ENCODE measurements around the gene IER5.

Gene IER5

DNA sequence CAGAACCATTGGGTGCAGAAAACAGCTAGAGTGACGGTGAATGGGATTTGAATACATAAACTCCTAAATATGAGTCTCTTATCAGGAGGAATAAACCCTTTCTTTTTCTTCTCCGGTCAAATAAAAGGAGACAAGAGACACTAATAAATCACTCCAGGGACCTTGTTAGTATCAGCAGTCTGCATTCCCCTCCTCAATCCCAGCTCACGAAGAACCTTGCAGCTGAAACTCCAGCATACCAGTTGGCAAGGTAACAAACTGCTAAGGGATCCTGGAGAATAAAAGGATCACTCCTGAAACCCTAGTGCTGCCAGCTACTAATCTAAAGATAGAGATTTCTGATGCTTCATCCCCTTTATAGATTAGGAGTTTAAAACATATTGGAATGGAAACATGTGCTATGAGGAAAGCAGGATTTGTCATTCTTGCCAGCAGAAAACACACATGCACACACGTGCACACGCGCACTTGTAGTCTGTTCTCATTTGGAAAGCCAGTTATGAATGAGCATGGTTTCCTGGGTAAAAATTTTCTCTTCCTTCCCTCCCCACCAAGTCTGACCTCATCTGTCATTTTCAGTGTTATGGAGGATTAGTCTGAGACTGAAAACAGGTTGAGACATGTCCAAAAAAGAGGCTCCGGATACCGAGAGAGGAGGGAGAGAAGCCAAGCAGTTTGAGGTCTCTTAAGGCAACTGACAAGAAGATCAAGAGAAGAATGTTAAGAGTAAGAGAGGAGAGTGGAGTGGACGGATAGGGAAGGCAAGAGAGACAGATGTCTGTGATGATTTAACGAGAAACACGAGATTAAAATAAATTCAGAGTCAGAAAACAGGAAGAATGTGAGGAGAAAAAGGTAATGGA lies 10.9 kb downstream of the IER5 start:
- DNase-seq: peak; percentile 90

DNA sequence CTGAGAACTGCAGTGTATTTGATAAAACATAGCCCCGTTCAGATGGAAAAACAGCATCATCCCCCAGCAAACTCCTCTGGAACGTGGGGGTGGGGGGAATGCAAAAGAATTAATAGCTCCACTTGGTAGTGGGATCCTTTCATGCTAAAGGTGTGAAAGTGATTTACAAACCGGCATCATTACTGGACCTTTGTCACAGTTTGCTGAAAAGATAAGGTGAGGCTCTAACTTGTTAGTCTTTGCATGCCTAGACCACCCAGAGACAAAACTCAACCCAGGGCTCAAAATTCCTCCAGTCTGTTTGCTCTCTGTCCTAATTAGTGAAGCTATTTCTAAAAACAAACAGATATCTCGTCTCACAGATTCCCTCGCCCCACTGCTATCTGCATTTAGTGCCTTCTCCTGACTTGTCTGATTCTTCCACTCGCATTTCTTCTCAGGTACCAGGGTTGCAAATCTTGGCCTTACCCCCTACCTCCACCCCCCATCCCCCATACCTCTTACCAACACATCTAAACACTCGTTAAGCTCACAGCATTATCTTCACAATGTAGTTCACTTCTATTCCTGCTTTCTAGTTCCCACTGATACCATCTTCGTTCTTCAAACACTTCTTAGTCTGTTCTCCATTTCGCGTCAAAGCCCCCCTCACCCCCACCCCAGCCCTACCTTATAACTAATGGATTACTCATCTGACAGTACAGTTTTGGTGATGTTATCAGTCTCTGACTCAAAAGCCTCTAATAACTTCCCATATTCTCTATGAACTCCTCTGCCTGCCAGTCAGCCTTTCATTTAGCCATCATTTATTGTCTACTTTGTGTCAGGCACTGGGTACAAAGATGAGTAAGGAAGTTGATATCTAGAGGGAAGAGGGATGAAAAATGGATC lies 11.8 kb downstream of the IER5 start:
- DNase-seq: peak; percentile 40

DNA sequence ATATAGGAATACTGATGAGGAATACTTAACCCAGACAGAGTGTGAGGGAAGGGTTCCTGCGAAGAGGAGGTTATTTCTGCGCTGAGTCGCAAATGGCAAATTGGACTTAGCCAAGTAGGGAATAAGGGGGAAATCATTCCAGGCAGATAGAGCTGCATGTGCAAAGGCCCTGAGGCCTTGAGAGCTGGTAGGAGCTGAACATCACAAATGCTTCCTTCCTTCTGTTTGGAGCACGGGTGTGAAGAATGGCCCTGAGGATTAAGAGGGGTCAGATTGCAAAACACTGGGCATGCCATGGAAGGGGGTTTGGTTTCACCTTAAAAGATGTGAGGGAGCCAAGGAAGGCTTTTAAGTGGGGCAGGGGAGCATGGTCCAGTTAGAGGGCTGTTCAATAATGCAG lies 12.4 kb downstream of the IER5 start:
- DNase-seq: no peak

DNA sequence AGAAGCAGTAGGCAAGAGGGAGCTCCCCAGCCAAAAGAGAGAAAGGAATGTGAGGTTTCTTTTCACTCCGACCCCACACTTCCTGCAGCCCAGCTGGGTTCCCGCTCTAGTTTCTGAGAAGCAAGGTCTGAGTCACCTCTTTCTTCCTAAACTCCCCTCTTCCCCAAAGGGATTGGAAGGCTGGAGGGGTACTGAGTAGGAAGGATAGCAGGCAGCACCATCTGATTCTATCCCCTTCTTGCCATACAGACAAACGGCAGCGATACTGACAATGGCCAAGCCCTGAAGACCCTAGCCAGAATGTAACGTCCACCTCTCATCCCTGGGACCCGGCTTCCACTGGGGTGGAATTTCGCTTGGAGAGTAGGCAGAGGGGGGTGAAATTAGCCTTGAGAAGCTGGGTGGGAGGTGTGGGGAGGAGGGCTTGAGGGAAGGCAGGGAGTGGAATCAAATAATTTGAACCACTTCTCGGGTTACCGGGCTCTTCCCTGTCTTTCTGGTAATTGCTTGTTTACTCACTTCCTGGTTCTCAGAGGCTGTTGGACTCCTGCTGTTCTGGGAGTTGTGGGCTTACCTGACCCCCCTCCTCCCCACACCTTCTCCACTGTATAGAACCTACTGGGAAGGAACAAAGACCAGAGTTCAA lies 13.2 kb downstream of the IER5 start:
- DNase-seq: peak; percentile 78

DNA sequence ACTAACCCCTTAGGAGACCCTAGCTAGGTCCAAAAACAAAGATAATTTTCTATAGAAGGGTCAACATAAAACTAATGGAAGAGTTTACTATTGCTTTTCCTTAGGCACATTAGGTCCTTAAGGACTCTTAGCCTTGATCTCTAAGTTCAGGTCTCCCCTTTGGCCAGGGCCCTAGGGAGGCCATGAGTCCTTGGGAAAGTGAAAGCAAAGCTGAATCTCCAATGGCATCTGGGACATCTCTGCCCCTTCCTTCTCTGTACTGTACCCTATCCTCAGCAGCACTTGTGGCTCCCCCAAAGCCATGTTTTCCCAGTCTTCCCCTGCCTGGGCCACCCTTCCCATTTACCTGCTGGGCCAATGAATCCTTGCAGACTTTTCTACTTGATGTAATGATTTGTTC lies 14.3 kb downstream of the IER5 start:
- DNase-seq: no peak

DNA sequence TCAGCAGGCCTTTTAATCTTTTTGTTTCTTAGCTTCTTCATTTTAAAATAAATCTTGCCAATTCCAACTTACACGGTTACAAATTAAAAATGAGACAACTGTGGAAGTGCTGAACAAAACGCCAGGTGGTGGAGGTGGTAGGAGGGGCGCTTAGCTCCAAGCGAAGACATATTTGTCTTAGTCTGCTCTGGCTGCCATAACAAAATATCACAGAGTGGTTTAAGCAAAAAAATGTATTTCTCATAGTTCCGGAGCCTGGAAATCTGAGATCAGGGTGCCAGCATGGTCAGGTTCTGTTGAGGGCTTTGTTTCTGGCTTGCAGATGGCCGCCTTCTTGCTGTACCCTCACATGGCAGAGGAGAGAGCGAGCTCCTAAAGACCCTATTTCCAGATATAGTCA lies 14.9 kb downstream of the IER5 start:
- no peak for DNase-seq

DNA sequence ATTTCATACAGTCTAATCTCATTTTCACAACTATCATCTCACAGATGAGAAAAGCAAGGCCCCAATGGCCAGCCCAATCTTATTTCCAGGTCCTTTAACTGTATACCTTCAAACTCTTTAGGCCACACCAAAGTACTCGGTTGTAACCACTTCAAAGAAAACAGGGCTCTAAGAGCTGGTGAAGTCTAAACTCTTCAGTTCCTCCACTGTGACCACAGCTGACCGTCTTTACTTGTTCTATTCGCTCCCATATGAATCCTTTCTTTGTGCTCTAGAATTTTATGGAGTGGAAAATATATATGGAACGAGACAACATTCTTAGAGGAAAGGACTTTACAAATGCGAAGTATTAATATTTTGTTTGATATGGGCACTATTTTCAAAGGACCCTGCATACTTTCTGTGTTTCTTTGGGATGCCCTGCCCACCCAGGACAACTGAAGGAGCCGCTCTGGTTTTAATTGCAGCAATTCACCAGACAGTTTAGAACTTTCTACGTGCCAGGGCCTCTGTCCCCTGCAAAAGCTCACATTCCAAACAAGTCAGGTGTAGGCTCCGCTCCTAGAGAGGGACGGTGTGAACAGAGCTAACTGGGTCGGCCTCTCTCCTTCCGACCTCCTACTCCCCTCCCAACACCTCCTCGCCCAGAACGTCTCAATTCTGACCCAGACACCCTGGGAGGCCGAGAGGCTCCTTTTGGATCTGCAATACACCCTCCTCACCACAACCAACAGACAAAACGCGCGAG lies 15.7 kb downstream of the IER5 start:
- peak; percentile 33 for DNase-seq

DNA sequence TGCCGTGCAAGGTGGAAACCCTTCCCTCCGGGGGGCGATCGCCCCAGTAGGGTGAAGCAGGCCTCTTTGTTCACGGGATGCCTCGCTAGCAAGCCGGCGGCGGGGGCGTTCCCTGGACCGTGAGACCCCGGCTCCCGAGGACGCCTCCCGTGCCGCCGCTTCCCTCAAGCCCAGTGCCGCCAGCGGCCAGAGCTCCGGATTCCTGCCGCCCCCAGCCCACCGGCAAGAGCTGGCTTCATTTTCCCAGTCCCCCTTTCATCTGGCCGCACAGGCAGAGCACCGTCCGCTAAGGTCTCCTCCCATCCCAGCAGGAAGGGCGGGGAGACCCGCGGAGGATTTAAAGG lies 16.3 kb downstream of the IER5 start:
- no peak for DNase-seq

DNA sequence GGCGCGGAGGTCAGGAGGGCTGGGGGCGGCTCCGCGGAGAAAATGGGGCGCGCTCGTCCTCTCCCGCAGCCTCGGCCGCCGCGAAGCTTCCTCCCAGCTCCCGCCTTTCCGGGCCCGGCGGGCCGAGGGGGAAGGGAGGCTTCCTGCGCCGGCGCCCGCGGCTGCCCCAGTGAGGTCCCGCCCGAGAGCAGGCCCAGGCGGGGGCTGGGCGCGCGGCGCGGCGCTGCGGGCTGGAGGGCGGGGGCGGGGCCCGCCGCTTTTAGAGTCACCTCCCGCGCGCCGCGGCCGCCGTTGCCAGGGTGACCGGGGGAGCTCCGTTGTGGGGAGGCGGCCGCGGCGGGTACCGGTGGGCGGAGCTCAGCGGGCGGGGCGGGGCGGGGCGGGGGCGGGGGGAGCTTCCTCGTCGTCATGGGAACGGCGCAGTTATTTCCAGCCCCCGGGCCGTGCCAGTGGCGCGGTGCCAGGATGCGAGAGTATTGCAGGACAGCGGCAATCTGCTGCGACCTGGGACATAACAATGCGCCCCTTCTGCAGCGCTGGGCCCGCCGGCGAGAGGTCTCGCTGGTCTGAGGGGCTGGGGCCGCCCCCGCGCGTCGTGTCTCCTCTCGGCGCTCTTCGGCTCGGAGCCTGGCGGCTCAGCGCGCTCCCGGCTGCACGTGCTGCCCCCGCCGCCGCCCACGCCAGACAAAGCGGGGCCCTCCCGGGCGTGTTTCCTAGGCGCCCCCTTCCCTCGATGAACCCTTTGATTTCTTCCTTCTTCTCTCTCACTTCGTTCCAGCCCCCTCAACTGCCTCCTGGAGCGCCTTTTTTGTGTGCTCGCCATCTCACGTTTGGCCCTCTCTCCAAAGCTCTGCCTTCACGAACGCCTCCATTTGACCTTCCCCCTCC lies 16.9 kb downstream of the IER5 start:
- DNase-seq: peak; percentile 94

DNA sequence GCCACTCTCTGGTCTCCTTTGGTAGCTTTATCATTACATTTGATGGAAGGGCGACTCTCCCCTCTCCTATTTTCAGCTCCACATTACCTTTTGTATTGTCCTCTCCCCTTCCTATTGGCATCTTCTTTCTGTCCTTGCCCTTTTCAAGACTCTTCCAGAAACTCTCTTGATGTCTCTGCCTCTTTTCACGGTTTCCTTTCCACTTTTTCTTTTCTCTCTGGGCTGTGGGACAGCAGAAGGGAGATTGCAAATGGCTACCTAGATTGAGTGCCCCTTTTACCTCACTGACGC lies 17.5 kb downstream of the IER5 start:
- no peak for DNase-seq

DNA sequence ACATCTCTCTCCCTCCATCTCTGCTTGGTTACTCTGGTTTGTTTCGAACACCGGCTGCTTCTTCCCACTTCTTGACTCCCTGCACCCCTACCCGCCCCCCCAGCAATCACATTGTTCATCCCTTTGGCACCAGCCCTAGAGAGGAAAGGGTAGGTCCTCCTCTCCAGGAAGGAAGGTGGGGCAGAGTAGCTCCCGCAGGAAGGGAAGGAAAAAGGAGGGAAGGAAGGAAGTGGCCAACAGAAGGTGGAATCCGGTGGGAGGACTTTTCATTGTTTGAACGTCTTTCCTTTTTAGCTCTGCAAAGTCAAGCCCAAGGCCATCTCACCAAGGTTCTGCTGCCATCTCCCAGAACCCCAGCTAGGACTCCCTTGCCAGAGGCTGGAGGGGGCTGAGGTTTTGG lies 18.0 kb downstream of the IER5 start:
- no peak for DNase-seq

DNA sequence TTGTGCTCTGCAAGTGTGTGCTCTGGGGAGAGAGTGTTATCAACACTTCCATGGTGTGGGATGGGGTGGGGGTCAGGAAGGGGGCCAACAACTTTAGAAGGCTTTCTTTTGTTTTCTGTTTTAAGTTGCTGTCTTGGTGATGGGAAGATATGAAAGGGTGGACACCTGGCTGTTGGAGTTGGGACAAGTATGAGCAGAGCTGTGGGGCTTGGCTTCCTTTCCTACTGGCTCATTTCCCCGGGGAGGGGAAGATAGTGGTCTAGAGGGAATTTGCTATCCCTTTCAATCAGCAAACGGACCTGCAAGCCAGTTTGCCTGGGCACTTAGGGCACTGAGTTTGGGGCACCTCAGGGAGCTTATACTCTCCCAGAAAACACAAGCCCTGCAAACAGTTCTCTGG lies 19.2 kb downstream of the IER5 start:
- no peak for DNase-seq

DNA sequence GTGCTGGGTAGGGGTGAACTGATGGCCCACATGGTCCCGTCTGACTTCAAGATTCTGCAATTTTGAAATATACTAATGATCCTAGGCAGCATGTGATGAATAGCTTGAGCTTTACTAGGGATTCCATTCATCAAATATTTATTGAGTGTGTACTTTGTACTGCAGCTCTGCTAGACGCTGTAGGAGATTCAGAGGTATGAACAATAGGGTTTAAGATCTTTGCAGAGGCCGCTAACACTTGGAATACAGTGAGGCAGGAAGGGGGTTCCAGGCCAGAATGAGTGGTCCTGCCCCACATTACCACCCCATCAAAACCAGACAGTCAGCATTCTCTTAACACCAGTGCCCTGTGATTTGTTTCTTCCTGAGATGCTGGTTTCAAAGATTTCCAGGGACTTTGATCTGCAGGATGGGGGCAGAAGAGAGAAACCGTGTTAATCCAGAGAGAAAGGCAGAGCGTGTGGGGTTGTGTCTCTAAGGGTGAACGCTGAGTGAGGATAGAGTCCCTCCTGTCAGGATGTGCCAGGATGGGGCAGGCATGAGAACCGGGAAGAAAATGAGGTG lies 19.9 kb downstream of the IER5 start:
- no peak for DNase-seq

DNA sequence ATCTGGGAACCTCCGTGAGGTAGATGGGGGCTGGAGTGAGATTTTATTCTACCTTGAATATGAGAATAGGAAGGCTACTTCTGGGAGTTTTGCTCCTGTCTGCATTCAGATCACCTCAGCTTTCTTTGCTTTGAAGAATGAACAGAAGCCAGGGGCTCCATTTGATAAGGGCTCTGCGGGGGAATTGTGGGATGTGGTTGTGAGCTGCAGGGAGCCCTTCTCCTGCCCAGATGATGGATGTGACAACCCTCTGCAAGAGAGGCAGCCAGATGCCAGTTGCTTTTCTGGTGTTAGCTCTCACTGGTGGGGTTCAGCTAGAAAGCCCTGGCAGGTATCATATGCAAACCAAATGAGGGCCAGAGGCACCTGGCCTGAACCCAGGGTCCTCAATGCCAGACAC lies 21.5 kb downstream of the IER5 start:
- no peak for DNase-seq

DNA sequence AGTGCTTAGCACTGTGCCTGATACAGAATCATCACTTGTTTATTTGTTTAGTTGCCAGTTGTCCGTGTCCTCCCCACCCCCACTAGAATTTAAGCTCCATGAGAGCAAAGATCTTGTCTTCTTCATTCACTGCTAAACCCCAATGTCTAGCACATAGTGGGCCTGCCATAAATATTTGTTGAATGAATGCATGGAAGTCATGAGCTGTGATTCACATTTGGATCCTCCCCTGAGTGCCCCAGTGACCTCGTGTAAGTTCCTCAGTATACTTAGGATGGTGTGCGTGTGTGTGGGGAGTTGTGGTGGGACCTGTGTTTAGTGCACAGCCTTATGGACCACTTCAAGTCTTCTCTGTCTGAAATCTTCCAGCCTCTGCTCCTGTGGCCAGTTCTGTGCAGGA lies 23.1 kb downstream of the IER5 start:
- DNase-seq: no peak

DNA sequence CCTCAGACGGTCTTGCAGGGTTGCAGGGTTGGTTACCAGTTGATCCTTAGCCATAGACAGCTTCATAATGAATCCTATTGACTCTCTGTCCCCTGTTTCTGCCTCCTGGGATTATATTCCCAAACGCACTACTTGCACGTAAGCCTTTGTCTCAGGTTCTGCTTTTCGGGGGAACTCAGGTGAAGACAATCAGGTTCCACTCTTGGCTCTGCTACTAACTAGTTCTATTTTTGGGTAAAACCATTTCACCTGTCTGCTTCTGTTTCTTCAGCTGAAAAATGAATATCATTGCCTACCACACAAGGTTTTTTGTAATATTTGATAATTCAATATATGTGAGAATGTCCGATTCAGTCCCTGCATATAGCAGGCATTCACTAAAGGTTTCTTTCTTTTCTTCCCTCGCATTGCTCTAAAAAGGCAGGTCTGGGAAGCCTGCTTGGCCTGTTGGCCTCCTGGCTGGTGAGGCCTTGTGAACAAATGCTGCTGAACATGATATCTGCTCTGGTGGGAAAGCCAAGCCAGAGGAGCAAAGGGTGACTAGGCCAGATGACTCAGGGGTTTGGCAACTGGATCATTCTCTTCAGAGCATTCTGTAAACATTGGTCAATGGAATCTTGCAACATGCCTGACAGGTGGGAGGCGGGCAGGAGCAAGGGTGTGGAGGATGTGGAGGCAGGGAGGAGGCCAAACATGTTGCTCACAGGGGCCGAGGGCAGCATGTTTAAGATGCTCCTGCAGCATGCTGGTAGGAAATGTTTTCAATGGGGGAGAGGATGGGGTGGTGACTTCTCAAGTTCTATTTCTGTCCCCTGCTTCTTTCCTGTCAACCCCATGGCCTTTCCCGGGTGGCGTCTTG lies 23.8 kb downstream of the IER5 start:
- DNase-seq: peak; percentile 91

DNA sequence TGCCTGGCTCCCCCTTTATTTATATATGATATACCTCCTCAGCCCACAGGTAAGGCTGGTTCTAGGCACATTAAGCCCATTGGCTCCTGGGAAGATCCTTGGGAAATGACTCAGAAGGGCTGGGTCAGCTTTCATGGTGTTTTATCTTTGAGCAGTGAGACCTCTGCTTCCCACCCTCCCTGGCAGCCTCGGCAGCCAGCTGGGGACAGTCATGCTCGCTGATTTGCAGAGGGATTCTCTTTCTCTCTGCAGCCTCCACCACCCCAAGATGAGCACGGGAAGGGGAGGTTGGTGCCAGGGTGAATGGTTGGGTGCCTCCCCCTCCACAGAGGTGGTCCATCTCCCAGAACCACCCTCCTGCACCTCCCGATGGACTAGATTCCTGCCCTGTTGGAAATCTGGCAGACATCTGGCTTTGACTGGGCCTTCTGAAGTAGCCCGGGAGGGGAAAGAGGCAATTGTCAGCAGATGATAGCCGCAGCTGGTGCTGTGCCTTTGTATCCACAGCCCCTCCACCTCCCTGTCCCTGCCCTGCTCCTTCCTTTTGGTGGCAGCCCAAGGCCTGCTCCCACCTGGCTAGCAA lies 24.6 kb downstream of the IER5 start:
- no peak for DNase-seq

DNA sequence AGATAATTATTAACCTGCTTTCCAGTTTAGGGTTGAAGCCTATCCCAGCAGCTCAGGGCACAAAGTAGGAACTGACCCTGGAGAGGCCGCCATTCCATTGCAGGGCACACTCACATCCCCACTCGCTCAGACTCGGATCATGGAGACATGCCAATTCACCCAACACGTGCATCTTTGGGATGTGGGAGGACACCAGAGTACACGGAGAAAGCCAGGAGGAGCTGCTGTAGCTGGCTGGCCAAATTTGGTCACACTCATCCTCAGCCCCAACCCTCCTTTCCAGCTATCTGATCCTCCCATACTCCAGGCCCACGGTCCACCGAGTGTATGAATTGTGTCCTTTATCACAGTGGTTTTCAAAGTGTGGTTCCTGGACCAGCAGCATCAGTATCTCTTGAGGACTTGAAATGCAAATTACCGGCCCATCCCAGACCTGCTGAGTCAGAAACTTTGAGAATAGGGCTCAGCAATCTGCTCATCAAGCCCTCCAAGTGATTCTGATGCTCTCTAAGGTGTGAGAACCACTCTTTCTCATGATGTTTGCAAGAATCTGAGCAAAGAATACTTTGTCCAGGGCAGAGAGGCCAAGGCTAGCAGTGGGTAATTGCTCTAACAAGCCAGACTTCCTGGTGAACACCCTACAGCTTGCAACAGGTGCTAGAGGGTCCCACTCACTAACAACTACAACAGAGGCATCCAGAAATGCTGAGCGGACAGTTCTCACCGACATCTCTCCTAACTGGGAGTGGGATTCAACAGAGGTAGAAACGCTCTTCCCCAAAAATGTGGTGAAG lies 26.3 kb downstream of the IER5 start:
- DNase-seq: no peak

DNA sequence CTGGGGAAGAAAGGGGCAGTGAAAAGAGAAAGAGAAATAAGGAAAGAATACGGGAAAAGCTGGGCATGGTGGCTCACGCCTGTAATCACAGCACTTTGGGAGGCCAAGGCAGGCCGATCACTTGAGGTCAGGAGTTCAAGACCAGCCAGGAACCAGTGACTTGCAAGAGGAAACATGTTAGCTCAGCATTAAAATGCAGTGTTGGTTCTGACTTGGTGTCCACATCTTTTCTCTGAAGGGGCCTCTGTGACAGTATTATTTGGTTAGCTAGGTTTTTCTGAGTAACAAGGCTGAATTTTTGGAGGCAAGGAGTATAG lies 26.8 kb downstream of the IER5 start:
- DNase-seq: no peak
